Measurements from ENCODE around the gene VILL.

DNA sequence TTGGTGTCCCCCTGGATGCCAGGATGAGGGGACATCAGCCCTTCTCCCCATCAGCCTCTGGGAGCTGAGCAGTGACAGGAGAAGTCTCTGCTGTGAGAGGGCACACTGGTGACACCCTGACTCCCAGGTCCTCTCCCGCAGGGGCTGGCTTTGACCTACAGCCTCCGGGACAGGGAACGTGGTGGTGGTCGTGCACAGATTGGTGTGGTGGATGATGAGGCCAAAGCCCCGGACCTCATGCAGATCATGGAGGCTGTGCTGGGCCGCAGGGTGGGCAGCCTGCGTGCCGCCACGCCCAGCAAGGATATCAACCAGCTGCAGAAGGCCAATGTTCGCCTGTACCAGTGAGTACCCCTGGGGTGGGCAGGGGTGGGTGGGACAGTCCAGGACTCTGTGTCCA is 6.8 kb downstream of the VILL start:
- TF ChIP-seq STAT1 (conservative IDR thresholded peaks at IDR 0.05) (no peak), HCFC1 (IDR thresholded peaks at IDR 0.05; ENCODE audit: low read length) (no peak), FOS (IDR thresholded peaks at IDR 0.05; ENCODE audit: borderline replicate concordance, extremely low read depth, insufficient read length) (no peak), SREBF1 (IDR thresholded peaks at IDR 0.05; ENCODE audit: low read length) (no peak), POLR2A (IDR thresholded peaks at IDR 0.05; ENCODE audit: low read depth, low read length) (no peak), KDM1A (IDR thresholded peaks at IDR 0.05; ENCODE audit: borderline replicate concordance) (no peak)
- TF ChIP-seq, protein P1, sequence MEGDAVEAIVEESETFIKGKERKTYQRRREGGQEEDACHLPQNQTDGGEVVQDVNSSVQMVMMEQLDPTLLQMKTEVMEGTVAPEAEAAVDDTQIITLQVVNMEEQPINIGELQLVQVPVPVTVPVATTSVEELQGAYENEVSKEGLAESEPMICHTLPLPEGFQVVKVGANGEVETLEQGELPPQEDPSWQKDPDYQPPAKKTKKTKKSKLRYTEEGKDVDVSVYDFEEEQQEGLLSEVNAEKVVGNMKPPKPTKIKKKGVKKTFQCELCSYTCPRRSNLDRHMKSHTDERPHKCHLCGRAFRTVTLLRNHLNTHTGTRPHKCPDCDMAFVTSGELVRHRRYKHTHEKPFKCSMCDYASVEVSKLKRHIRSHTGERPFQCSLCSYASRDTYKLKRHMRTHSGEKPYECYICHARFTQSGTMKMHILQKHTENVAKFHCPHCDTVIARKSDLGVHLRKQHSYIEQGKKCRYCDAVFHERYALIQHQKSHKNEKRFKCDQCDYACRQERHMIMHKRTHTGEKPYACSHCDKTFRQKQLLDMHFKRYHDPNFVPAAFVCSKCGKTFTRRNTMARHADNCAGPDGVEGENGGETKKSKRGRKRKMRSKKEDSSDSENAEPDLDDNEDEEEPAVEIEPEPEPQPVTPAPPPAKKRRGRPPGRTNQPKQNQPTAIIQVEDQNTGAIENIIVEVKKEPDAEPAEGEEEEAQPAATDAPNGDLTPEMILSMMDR (IDR thresholded peaks at IDR 0.05 in 2 of 3, conservative IDR thresholded peaks at IDR 0.05 in 1 of 3; ENCODE audit: control insufficient read depth in 2 of 3, extremely low read depth in 1 of 3, insufficient read depth in 1 of 3, low read depth in 3 of 3, low read length in 3 of 3), result no peak
